ENCODE measurements around the gene PPEF1.
"Not testable (repeated sequence)": the region's sequence is repeated elsewhere in the genome, so short reads cannot be mapped to it uniquely, and the experiment has no call there.

The PPEF1 gene

DNA sequence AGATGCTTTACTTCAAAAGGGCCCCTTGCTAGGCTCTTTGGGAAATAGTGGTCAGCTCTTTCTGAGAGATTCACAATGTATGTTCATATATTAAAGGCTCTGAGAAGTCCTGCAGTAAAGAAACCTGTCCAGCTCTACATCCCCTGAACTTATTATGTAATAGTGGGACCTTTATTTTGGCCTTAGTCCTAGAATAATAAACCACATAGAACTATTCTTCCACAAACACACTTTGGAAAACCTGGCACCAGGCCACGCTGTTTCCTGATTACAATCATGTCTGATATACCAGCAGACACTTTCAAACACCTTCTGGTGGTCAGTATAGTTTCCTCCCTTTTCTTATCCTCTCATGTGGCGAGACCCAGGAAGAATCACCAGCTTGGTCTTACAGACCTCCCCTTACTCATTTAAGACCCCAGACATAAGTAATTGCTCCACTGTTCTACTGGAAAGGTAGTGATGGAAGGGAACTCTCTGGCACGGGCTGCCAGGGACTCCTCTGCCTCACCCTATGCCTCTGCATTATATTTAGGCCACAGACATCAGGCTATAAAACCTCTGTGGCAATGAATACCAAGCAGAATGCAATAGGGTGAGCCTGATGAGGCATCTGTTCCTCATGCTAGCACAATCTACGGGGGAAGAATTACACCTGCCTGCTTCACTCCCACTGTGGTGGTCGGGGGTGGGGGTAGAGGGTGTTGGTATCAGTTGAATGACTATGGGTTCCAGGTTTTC is 5.7 kb upstream of the PPEF1 start:
- no peak for DNase-seq (ENCODE audit: low read depth in 1 of 2, low spot score in 1 of 2)

DNA sequence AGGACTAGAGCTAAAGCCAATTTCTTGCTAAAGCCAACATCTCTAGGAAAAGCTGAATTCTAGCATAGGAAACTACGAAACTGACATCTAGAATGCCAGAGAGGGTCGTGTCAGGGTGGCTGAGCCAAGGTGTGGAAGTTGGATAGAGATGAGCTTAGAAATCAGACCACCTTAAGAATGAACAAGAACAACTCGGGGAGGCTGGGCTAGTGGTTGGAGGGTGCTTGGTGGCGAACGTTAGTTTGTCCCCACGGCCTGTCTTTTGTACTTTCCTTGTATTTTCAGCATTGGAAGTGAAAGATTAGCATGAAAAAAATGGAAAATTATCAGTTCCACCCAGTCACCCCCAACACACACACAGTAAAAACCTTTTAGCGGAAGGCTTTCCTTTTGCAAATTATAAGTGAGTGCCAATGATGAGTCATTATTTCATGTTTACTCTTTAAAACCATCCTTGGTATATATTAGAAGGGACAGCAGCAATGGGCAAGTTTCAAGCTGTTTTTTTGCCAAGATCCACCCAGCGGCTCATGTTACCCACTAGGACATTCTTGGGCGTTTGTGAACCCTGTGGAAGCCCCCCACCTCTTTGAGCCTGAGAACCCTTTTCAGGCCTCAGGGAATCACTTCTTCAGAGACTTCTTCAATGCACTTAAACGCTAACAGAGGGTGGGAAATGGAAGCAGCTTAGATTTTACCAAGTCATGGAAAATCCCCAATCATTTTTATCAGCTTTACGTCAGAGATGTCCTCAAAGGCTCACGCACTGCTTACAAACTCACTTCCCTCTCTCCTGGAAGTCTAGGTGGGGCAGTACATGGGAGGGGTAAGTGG is 4.9 kb upstream of the PPEF1 start:
- no peak for DNase-seq (ENCODE audit: low read depth in 1 of 2, low spot score in 1 of 2)

DNA sequence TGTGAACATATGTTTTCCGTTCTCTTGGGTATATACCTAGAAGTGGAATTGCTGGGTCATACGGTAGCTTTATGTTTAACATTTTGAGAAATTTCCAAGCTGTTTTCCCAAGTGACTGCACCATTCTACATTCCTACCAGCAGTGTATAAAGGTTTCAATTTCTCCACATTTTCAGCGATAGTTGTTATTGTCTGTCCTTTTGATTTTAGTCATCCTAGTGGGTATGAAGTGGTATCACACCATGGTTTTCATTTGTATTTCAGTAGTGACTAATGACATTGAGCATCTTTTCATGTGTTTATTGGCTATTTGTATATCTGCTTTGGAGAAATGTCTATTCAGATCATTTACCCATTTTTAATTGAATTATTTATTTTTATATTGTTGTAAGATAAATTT is 2.4 kb downstream of the PPEF1 start:
- no peak for DNase-seq (ENCODE audit: low read depth in 1 of 2, low spot score in 1 of 2)

DNA sequence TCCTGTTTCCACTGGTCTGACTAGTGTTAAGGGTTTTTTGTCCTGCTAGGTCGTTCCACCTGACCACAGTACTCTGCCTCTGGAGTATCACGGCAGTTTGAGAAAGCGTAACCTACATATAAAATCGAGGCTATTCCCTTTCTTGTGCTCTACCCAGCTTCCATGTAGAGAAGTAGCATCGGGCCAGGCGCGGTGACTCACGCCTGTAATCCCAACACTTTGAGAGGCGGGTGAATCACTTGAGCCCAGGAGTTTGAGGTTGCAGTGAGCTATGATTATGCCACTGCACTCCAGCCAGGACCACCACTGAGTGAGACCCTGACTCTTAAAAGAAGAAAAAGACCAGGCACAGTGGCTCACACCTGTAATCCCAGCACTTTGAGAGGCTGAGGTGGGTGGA is 7.5 kb downstream of the PPEF1 start:
- DNase-seq (ENCODE audit: low read depth in 1 of 2, low spot score in 1 of 2), result no peak

DNA sequence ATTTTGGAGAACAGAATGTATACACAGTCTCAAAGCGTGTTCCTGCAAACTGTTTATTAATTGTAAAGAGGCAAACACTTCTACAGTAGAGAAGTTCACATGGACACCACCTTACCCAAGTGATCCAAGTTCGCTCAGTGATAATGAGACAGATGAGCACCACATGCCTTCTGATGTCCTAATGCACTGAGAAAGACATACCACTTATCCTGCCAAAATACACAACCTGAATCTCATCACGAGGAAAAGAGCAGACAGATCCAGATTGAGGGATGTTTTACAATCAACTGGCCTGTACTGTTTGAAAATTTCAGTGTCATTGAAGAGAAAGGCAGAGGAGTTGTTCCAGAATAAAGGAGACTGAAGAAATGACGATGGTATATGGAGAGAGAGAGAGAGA is 12.4 kb downstream of the PPEF1 start:
- DNase-seq (ENCODE audit: low read depth in 1 of 2, low spot score in 1 of 2), result no peak

DNA sequence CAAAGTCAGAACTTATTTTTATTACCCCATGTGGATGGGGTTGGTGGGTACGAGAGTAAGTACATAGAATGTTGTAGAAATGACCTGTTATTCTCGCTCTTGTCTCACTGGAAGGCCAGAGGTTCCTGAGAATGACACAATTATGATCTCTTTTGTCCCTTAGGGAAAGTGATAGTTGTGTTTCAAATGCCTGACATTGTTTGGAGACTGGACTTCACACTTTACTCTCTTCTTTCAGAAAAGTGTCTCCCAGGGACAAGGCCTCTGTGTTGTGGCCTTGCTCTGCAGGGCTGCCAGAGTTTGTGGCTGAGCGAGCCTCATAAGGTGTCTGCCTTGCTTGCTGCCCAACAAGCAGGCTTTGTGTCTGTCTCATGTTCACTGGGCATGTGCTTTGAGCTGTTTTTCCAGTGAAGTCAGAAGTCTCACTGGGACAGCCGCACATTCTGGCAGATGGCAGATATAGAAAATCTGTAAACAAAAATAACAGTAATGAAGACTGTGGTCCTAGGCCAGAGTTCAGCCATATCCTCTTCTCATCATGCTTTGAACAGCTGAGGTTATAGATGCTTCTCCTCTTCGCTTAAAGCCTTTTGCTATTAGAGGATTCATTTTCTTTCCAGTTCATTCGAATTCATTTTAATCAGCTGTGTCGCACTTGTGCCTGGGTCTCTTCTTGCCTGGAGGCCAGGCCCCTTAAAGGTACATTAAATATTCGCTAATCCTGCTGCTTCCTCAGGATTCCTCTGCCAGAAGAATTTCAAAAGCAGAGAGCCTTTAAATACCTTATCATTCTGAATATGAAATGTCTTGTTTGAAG is 14.4 kb downstream of the PPEF1 start:
- no peak for DNase-seq (ENCODE audit: low read depth in 1 of 2, low spot score in 1 of 2)

DNA sequence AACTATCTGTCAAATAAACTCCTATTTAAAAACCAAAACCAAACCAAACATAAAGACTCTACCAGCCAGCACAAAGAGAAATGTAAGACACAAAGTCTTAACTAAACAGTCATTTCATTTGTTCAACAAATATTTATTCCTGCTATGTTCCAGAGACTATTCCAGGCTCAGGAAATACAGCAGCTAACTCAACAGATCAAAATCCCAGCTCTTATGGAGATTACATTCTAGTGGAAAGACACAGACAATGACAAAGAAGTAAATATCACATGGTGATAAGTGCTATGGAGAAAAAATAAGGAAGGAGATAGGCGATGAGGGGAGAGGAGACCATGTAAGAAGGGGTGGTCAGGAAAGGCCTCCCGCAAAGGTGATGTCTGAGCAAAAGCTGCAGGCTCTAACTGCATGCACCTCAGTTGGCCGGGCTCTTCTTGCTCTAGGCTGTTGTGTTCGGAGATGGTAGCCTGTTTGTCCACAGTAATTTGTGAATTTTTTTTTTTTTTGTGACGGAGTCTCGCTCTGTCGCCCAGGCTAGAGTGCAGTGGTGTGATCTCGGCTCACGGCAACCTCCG is 15.1 kb downstream of the PPEF1 start:
- DNase-seq (ENCODE audit: low read depth in 1 of 2, low spot score in 1 of 2), result no peak

DNA sequence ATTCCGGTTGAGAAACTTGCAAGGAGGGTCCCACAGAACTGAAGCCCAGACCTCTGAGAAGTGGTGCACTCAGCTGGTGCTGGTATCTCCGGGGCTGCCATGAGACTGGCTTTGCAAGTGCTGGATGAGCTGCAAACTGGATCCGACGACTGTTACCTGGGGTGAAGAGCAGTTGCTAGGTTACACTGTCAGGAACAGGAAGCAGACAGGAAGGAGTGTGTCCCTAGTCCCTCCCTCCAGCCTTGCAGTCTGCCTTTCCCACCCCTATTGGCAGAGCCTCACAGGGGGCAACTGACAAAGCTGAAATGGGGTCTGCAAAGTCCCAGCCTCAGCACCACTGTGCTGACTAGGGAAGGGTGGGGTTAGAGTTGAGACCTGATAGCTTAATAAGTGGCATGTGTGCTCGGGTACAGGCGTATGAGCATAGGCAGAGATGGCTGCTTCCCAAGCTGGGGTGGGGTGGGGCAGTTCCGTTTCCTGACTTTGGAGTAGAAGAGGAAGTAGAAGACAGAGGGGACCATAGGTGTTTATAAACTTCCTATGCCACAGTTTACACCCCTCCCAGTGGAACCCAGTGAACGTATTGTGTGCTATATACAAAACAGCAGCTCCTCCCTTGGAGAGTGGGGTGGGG is 18.0 kb downstream of the PPEF1 start:
- DNase-seq (ENCODE audit: low read depth in 1 of 2, low spot score in 1 of 2), result no peak

DNA sequence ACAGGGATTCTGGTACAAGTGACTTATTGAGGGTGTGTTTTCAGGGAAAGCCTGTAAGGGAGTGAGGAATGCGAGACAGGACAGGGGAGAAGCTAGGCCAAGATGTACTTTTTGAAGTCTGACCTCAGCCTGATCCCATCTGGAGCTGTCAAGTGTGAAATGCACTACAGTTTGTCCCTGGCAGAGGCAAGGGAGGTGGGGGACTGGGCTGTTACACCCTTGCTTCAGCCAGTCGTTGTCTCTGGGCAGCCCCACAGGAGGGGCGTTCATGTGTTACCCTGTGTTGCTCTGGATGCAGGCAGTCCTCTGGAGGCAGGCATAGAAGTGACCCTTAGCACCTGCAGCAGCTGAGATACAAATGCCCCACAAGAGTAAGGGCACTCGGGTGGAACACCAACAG is 25.8 kb downstream of the PPEF1 start:
- no peak for DNase-seq (ENCODE audit: low read depth in 1 of 2, low spot score in 1 of 2)

DNA sequence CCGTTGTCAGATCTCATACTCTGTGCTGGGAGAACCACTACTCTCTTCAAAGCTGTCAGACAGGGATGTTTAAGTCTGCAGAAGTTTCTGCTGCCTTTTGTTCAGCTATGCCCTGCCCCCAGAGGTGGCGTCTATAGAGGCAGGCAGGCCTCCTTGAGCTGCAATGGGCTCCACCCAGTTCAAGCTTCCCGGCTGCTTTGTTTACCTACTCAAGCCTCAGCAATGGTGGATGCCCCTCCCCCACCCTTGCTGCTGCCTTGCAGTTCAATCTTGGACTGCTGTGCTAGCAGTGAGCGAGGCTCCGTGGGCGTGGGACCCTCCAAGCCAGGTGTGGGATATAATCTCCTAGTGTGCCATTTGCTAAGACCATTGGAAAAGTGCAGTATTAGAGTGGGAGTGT is 32.2 kb downstream of the PPEF1 start:
- not testable (repeated sequence) for DNase-seq (ENCODE audit: low read depth in 1 of 2, low spot score in 1 of 2)

DNA sequence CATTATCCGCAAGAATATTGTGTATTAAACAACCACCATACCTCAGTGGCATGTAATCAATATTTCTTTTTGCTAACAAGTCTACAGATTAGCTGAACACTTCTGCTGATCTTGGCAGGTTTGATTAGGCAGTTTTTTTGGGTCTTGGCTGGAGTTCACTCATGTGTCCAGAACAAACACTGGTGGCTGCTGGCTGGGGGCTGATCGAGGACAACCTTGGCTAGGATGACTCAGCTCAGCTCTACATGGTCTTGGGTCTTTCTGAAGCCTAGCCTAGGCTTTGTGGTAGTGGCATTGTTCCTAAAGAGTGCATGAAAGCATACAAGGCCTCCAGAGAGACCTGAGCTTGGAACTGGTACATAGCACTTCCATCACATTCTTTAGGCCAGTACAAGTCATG is 41.1 kb downstream of the PPEF1 start:
- no peak for DNase-seq (ENCODE audit: low read depth in 1 of 2, low spot score in 1 of 2)

DNA sequence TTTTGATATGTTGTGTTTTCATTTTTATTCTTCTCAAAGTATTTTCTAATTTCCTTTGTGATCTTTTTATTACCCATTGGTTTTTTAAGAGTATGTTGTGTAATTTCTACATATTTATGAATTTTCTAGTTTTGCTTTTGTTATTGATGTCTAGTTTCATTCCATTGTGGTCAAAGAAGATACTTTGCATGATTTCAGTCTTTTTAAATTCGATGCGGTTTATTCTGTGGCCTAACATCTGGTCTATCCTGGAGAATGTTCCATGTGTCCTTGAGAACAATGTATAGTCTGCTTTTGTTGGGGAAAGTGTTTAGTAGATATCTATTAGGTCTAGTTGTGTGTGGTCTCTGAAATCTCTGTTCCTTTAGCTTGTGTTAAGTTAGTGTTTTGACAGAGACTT is 46.2 kb downstream of the PPEF1 start:
- DNase-seq (ENCODE audit: low read depth in 1 of 2, low spot score in 1 of 2), result no peak

DNA sequence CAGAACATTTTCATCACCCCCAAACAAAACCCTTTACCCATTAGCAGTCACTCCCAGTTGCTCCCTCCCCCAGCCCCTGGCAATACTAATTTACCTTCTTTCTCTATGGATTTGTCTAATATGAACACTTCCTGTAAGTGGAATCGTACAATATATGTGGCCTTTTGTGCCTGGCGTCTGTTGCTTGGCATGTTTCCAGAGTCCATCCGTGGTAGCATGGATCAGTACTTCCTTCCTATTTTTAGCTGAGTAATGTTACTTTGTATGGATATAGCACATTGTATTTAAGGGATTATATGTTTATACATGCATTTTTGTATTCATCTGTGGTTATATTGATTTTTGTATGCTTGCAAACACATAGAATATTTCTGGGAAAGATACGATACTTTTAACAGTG is 48.2 kb downstream of the PPEF1 start:
- no peak for DNase-seq (ENCODE audit: low read depth in 1 of 2, low spot score in 1 of 2)

DNA sequence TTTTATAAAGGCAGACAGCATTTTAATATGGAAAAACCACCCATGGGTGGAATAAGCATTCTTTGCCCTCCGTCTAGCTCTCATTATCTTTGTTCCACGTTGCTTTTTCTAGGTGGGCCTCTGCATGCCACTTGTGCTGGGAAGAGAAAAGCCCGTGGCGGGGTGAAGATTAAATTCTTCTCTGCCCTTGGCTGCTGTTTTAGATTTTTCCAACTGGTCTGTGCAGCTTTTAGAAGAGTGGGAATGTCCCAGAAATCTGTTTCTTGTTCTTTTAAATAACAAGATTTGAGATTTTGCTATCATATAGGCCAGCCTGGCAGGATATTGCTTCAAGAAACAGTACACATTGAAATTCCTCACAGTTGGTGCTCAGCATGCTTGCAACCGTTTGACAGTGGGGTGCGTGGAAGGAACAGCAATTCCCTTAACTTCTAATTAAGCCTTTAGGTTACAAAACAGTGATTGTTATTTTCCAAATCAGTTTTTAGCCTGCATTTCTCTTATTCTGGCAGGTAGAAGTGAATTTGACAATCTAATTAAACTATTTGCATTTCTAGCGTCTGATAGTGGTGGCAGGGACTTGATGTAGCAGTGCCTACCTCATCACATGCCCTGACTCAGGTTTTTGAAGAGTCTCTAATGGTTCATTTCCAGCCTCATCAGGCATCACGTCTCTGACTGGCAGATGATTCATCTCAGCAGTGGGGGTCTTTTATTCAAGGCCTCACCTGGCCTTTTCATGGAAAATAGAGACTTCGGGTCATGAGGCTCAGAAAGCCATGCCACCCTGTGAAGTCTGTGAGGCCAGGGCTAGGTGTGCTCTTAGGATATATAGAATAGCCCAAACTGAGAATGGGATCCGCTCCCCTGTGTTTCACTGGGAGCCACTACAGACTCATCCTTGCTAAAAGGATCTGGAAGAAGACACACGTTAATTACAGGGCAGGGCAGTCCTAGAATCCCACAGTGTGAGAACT is 50.8 kb downstream of the PPEF1 start:
- DNase-seq (ENCODE audit: low read depth in 1 of 2, low spot score in 1 of 2), result no peak

DNA sequence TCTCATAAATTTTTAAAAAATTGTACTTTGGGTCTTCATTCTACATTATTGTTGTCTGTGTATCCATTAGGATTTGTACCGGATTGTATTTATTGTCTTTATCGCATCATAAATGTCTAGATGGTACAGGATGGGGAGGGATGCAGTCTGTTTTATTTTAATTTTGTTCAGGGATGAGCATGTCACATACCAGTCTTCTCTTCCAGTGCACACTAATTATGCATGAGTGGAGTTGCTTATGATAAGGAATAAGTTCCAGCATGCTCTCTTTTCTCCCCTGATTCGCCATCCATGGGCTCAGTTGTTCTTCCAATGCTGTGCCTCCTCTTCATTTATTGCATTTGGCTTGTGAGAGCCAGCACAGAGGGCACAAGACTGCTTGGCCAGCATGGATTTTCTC is 54.3 kb downstream of the PPEF1 start:
- DNase-seq (ENCODE audit: low read depth in 1 of 2, low spot score in 1 of 2), result no peak

DNA sequence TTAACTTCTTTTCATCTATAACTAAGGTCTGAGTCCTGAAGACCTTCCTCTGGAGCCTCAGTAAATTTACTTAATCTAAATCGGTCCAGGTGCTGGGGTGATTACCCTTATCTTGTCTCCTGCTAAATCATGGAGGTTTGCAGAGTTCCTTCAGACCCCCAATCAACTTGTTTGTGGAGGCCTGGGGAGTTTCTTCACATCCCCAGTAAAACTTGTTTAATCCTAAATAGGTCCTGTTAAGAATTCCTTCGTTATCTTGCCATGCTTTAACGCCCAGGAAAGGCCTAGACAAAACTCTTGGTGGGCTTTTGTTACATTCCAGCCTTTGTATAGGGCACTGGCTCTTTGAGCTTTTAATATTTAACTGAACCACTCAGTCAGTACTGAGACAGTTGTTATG is 55.7 kb downstream of the PPEF1 start:
- DNase-seq (ENCODE audit: low read depth in 1 of 2, low spot score in 1 of 2), result not testable (repeated sequence)

DNA sequence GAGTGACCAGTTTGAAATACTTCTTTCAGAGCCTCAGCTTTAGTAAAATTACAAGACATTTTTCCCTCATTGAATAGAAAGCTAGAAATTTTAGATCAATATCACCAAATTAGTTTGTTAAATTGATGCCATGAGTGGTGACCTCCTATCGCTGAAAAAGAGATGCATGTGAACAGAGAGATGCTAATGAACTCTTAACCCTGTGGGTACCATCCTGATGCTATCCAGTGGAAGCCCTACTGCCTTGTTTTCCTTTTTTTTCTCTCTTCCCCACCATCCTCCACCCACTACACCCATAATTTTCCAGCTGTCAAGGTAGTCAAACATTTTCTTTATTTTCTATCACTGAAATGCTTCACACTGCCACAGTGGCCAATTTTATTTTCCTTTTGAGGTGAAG is 61.9 kb downstream of the PPEF1 start:
- no peak for DNase-seq (ENCODE audit: low read depth in 1 of 2, low spot score in 1 of 2)

DNA sequence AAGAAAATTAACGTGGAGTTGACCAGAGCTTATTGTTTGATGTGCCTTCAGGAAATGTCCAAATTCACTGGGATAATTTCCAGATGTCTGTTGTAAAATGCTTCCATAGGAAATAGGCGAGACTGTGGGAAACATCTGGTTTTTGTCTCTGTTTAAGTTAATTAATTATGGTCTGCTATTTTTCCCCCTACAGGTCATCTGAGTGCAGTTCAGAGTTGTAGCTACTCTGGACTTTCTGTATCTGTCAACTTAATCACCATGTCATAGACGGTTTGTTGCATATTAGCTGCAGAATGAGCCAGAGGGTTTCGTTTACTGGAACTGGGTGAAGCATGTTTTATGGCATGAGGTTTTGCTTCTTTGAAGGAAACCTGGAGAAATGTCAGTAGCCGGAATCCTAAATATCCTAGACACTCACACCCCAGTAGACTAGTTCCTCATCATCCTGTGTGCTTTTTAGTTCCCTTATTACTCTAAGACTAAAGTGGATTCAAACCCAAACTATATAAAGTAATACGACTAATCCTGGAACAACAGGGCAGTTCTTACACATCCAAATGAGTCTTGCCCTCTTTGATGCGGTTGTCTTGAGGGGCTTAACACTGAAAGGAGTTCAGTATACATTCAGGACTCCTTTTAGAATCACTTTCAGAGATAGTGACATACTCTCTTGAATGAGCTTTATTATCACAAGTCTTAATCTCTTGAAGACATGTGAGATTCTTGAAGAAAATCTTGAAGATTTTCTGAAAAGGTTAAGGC is 62.5 kb downstream of the PPEF1 start:
- no peak for DNase-seq (ENCODE audit: low read depth in 1 of 2, low spot score in 1 of 2)

DNA sequence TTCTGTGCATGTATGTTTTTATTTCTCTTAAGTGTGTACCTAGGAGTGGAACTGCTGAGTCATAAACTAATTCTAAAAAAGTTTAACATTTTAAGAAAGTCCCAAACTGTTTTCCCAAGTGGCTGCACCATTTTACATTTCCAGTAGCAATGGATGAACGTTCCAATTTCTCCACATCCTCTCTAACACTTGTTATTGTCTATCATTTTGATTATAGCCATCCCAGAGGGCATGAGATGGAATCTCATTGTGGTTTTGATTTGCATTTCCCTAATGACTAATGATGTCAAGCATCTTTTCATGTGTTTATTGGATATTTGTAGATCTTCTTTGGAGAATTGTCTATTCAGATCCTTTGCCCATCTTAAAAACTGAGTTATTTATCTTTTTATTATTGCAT is 82.5 kb downstream of the PPEF1 start:
- no peak for DNase-seq (ENCODE audit: low read depth in 1 of 2, low spot score in 1 of 2)

Measured in activated T-helper 1 cell treated with anti-CD3 and anti-CD28 coated beads, Interleukin-2, amount 50 U/mL, for 16 hours (primary cell).